Activated naive CD8-positive, alpha-beta T cell treated with anti-CD3 and anti-CD28 coated beads, Interleukin-2, amount 10 ng/mL, durations not matched to agents 7 days and 5 days (primary cell): ENCODE measurements around the gene FGFR4. TPM values are rescaled to one million over a fixed set of nuclear protein-coding genes. Genes with fewer than 3 reads are reported as not detected.
A peak's percentile ranks its signal among the peaks of the same experiment; 100 is the strongest.

ENCODE experiments used
- ATAC-seq: fragments of 150-1000 bp; cut with Tn5 transposase; one replicate; pipeline ENCODE4 v1.10.0; 2021; ENCODE audit warnings: low read depth, moderate library complexity
- POLR2A ChIA-PET: fragments of 350-600 bp; sonication (Branson Sonifier 250); formaldehyde crosslinking; loops from one replicate; lab custom pipeline; 2021; ENCODE audit warnings: antibody characterized with exemption; lab: Charles Lee
- DNase-seq: peaks from one replicate; pipeline ENCODE4 v3.0.0; 2021
- H3K27ac Mint-ChIP-seq: one replicate; pipeline ENCODE4 v1.8.0; 2022; ENCODE audit warnings: mild to moderate bottlenecking, mixed read lengths
- H3K27me3 Mint-ChIP-seq: one replicate; pipeline ENCODE4 v1.8.0; 2022; ENCODE audit warnings: mild to moderate bottlenecking, moderate library complexity, mixed read lengths
- H3K36me3 Mint-ChIP-seq: one replicate; pipeline ENCODE4 v1.8.0; 2021; ENCODE audit warnings: mild to moderate bottlenecking, mixed read lengths
- H3K4me1 Mint-ChIP-seq: one replicate; pipeline ENCODE4 v1.8.0; 2021; ENCODE audit warnings: mixed read lengths
- H3K4me3 Mint-ChIP-seq: one replicate; pipeline ENCODE4 v1.8.0; 2022; ENCODE audit warnings: mild to moderate bottlenecking, moderate library complexity, mixed read lengths
- H3K9me3 Mint-ChIP-seq: one replicate; pipeline ENCODE4 v1.8.0; 2021; ENCODE audit warnings: mixed read lengths
- total RNA-seq, 2 experiments: library from RNA; stranded (reverse); gene quantifications; one replicate each; pipeline ENCODE4 v1.2.3, GENCODE V29; 2021

The FGFR4 gene
- total RNA-seq, 2 experiments from 2014 or later = 1.9 to 2.3 TPM

- Mint-ChIP-seq H3K27ac (no peak overlapping the region), H3K36me3 (no peaks in the 10 kb centered on the region), H3K4me1 (no peaks in the 10 kb centered on the region), H3K27me3 (peaks cover 5% of the 10 kb centered on the region), H3K9me3 (no peaks in the 10 kb centered on the region), H3K4me3 (no peak overlapping the region)
- POLR2A ChIA-PET = interaction anchor here (0.6 kb wide), 1 partner anchor 48 kb away, joined by 6 read pairs; no protein-coding TSS in a partner anchor
- ATAC-seq (no peak), DNase-seq (no peak)
Observed at GRCh38 chr5:177098470-177099141, 11.9 kb downstream of the FGFR4 start.

- ATAC-seq = peak; percentile 15
- no peaks in the 10 kb centered on the region for H3K36me3 Mint-ChIP-seq
- H3K4me1 Mint-ChIP-seq = no peaks in the 10 kb centered on the region
- H3K9me3 Mint-ChIP-seq = no peaks in the 10 kb centered on the region
- POLR2A ChIA-PET = no interaction called here
- H3K4me3 Mint-ChIP-seq = no peak overlapping the region
- DNase-seq = no peak
- peaks cover 5% of the 10 kb centered on the region for H3K27me3 Mint-ChIP-seq
- H3K27ac Mint-ChIP-seq = no peak overlapping the region
Observed at GRCh38 chr5:177099422-177100093, 12.8 kb downstream of the FGFR4 start.

GRCh38 chr5:177100714-177101121, 14.0 kb downstream of the FGFR4 start:
- Mint-ChIP-seq H3K4me1 (no peaks in the 10 kb centered on the region), H3K27me3 (peaks cover 5% of the 10 kb centered on the region), H3K27ac (no peak overlapping the region), H3K4me3 (no peak overlapping the region), H3K36me3 (no peaks in the 10 kb centered on the region), H3K9me3 (no peaks in the 10 kb centered on the region)
- ATAC-seq (no peak), DNase-seq (no peak)
- POLR2A ChIA-PET = interaction anchor here (0.8 kb wide), 1 partner anchor 14 kb away, joined by 5 read pairs; no protein-coding TSS in a partner anchor

GRCh38 chr5:177103523-177104253, 17.0 kb downstream of the FGFR4 start:
- H3K27me3 Mint-ChIP-seq = peaks cover 5% of the 10 kb centered on the region
- no peaks in the 10 kb centered on the region for H3K9me3 Mint-ChIP-seq
- no peaks in the 10 kb centered on the region for H3K36me3 Mint-ChIP-seq
- H3K27ac Mint-ChIP-seq = no peak overlapping the region
- DNase-seq = no peak
- ATAC-seq = no peak
- POLR2A ChIA-PET = no interaction called here
- no peak overlapping the region for H3K4me3 Mint-ChIP-seq
- no peaks in the 10 kb centered on the region for H3K4me1 Mint-ChIP-seq

- Mint-ChIP-seq H3K36me3 (no peaks in the 10 kb centered on the region), H3K27me3 (peaks cover 1% of the 10 kb centered on the region), H3K27ac (no peak overlapping the region), H3K9me3 (no peaks in the 10 kb centered on the region), H3K4me1 (no peaks in the 10 kb centered on the region), H3K4me3 (no peak overlapping the region)
- ATAC-seq (no peak), DNase-seq (no peak)
- POLR2A ChIA-PET = no interaction called here
Observed at GRCh38 chr5:177105691-177106476, 19.2 kb downstream of the FGFR4 start.

GRCh38 chr5:177107159-177107558, 20.4 kb downstream of the FGFR4 start:
- ATAC-seq (no peak), DNase-seq (no peak)
- Mint-ChIP-seq H3K4me3 (no peak overlapping the region), H3K9me3 (no peaks in the 10 kb centered on the region), H3K27ac (no peak overlapping the region), H3K27me3 (peaks cover 1% of the 10 kb centered on the region), H3K36me3 (no peaks in the 10 kb centered on the region), H3K4me1 (peaks cover 3% of the 10 kb centered on the region)
- POLR2A ChIA-PET = no interaction called here

GRCh38 chr5:177109810-177110209, 23.1 kb downstream of the FGFR4 start:
- POLR2A ChIA-PET = no interaction called here
- peaks cover 12% of the 10 kb centered on the region for H3K4me1 Mint-ChIP-seq
- peaks cover 1% of the 10 kb centered on the region for H3K27me3 Mint-ChIP-seq
- no peaks in the 10 kb centered on the region for H3K36me3 Mint-ChIP-seq
- H3K27ac Mint-ChIP-seq = no peak overlapping the region
- no peak overlapping the region for H3K4me3 Mint-ChIP-seq
- H3K9me3 Mint-ChIP-seq = no peaks in the 10 kb centered on the region
- ATAC-seq (no peak), DNase-seq (no peak)

- ATAC-seq = peak; percentile 47
- no peaks in the 10 kb centered on the region for H3K9me3 Mint-ChIP-seq
- H3K27me3 Mint-ChIP-seq = peaks cover 1% of the 10 kb centered on the region
- POLR2A ChIA-PET = no interaction called here
- peak; percentile 75 for DNase-seq
- H3K4me3 Mint-ChIP-seq = no peak overlapping the region
- H3K4me1 Mint-ChIP-seq = peaks cover 21% of the 10 kb centered on the region
- H3K36me3 Mint-ChIP-seq = no peaks in the 10 kb centered on the region
- H3K27ac Mint-ChIP-seq = no peak overlapping the region
Observed at GRCh38 chr5:177111720-177112394, 25.1 kb downstream of the FGFR4 start.

GRCh38 chr5:177112589-177113220, 26.0 kb downstream of the FGFR4 start:
- H3K9me3 Mint-ChIP-seq = no peaks in the 10 kb centered on the region
- no peak for ATAC-seq
- H3K4me1 Mint-ChIP-seq = peaks cover 24% of the 10 kb centered on the region
- no peaks in the 10 kb centered on the region for H3K36me3 Mint-ChIP-seq
- H3K4me3 Mint-ChIP-seq = no peak overlapping the region
- no peak for DNase-seq
- POLR2A ChIA-PET = interaction anchor here (0.9 to 1.0 kb wide), 2 partner anchors 21 to 452 kb away, joined by 4 to 5 read pairs; partner anchors contain the start of gene NSD1
- peaks cover 1% of the 10 kb centered on the region for H3K27me3 Mint-ChIP-seq
- H3K27ac Mint-ChIP-seq = no peak overlapping the region

- H3K9me3 Mint-ChIP-seq = no peaks in the 10 kb centered on the region
- H3K27ac Mint-ChIP-seq = peak overlapping the region; percentile 40
- POLR2A ChIA-PET = interaction anchor here (0.9 to 1.7 kb wide), 5 partner anchors 20 to 454 kb away, joined by 3 to 10 read pairs (median 4); partner anchors contain the start of gene NSD1
- DNase-seq (peak; percentile 86), ATAC-seq (peak; percentile 40)
- peaks cover 24% of the 10 kb centered on the region for H3K4me1 Mint-ChIP-seq
- peak overlapping the region; percentile 59 for H3K4me3 Mint-ChIP-seq
- no peaks in the 10 kb centered on the region for H3K36me3 Mint-ChIP-seq
- H3K27me3 Mint-ChIP-seq = peaks cover 1% of the 10 kb centered on the region
Observed at GRCh38 chr5:177113566-177114424, 27.1 kb downstream of the FGFR4 start.

GRCh38 chr5:177116631-177117373, 30.1 kb downstream of the FGFR4 start:
- peaks cover 23% of the 10 kb centered on the region for H3K4me1 Mint-ChIP-seq
- POLR2A ChIA-PET = interaction anchor here (3.2 kb wide), 1 partner anchor 16 kb away, joined by 17 read pairs; the partner anchor contains the start of gene NSD1
- peak overlapping the region; percentile 86 for H3K27ac Mint-ChIP-seq
- peak; percentile 86 for DNase-seq
- no peaks in the 10 kb centered on the region for H3K27me3 Mint-ChIP-seq
- peak overlapping the region; percentile 67 for H3K4me3 Mint-ChIP-seq
- H3K36me3 Mint-ChIP-seq = no peaks in the 10 kb centered on the region
- H3K9me3 Mint-ChIP-seq = no peaks in the 10 kb centered on the region
- peak; percentile 93 for ATAC-seq
